ENCODE measurements around the gene AP3B2.

AP3B2 gene

DNA sequence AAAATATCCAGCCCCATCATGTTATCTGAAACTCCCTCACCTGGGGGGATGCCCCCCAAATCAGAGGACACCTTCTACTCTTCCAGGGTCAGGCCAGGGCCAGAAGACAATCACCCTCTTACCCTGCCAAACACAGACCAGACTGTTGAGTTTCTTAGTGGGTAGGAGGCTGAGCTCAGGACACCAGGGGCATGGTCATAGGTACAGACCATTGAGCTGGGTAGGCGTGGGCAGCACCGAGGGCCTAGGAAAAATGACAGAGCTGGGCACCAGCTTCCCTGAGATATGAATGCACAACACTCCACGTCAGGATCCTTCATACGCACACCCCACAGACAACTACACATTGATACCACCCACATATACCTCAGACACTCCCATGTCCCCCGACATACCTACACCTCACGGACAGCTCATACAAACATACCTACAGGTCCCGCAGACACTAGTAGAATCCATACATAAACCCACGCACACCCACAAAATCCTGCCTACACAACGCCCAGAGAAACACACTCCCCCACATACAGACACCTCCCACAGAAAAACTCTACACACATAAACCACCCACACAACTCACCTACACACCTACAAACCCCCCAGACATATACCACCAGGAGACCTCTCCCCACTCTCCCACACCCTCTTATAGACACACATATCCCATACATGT is 11.8 kb downstream of the AP3B2 start:
- Histone ChIP-seq H3K9me3 (ENCODE audit: control insufficient read depth, insufficient read depth, low read length) (no peaks in the 10 kb centered on the region), H3K4me1 (ENCODE audit: control insufficient read depth, insufficient read depth, low read length) (peaks cover 3% of the 10 kb centered on the region; the same call in 1 of the 2 replicates), H3K4me3 (ENCODE audit: low read depth, low read length) (no peak overlapping the region), H3K27me3 (ENCODE audit: control insufficient read depth, insufficient read depth, low read length) (no peaks in the 10 kb centered on the region), H3K36me3 (ENCODE audit: control insufficient read depth, insufficient read depth, low read length) (no peaks in the 10 kb centered on the region), H3K9ac (ENCODE audit: low read depth, low read length) (no peak overlapping the region), H3K27ac (ENCODE audit: low read depth, low read length) (no peak overlapping the region)

DNA sequence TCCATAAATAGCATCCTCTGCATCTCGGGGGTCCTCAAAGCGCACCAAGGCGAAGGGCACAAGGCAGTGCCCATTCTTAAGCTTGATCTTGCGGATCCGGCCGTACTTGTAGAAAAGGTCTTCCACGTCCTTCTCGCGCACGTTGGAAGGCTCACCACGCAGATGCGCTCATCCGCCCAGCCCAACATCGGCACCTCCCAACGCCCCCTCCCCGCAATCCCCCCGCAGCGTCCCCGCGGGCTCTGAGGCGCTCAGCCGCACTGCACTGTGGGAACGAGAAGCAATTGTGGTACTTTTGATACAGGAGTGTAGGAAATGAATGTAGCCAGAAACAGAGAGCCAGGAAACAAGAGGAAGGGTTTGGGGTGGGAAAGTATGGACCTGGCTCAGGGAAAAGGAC is 17.5 kb downstream of the AP3B2 start:
- Histone ChIP-seq H3K36me3 (ENCODE audit: control insufficient read depth, insufficient read depth, low read length) (no peaks in the 10 kb centered on the region), H3K4me1 (ENCODE audit: control insufficient read depth, insufficient read depth, low read length) (no peaks in the 10 kb centered on the region), H3K4me3 (ENCODE audit: low read depth, low read length) (no peak overlapping the region), H3K27me3 (ENCODE audit: control insufficient read depth, insufficient read depth, low read length) (no peaks in the 10 kb centered on the region), H3K27ac (ENCODE audit: low read depth, low read length) (no peak overlapping the region), H3K9me3 (ENCODE audit: control insufficient read depth, insufficient read depth, low read length) (no peaks in the 10 kb centered on the region), H3K9ac (ENCODE audit: low read depth, low read length) (no peak overlapping the region)

DNA sequence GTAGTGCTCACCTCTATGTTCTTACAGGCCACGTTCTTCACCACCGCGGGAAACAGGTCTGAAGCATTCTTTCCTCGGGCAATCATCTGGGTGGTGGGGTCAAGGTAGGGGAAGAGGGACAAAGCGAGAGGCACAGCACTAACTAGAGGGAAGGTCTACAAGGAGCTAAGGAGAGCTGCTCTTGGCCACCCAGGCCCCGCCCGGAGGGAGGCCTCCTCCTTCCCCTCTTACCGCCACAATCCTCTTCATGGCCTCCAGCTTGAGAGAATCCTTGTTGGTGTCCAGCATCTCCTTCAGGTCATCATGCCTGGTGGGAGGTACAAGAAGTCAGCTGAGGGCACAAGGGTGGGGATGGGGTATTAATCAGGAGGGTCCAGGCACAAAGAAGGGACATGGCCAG is 20.5 kb downstream of the AP3B2 start:
- Histone ChIP-seq H3K9me3 (ENCODE audit: control insufficient read depth, insufficient read depth, low read length) (no peaks in the 10 kb centered on the region), H3K4me1 (ENCODE audit: control insufficient read depth, insufficient read depth, low read length) (no peaks in the 10 kb centered on the region), H3K4me3 (ENCODE audit: low read depth, low read length) (no peak overlapping the region), H3K36me3 (ENCODE audit: control insufficient read depth, insufficient read depth, low read length) (no peaks in the 10 kb centered on the region), H3K9ac (ENCODE audit: low read depth, low read length) (no peak overlapping the region), H3K27me3 (ENCODE audit: control insufficient read depth, insufficient read depth, low read length) (no peaks in the 10 kb centered on the region), H3K27ac (ENCODE audit: low read depth, low read length) (no peak overlapping the region)

GRCh38 chr15:82688691-82689090 is 21.0 kb downstream of the AP3B2 start:
- Histone ChIP-seq H3K9ac (ENCODE audit: low read depth, low read length) (no peak overlapping the region), H3K36me3 (ENCODE audit: control insufficient read depth, insufficient read depth, low read length) (no peaks in the 10 kb centered on the region), H3K27ac (ENCODE audit: low read depth, low read length) (no peak overlapping the region), H3K4me3 (ENCODE audit: low read depth, low read length) (no peak overlapping the region), H3K9me3 (ENCODE audit: control insufficient read depth, insufficient read depth, low read length) (no peaks in the 10 kb centered on the region), H3K27me3 (ENCODE audit: control insufficient read depth, insufficient read depth, low read length) (no peaks in the 10 kb centered on the region), H3K4me1 (ENCODE audit: control insufficient read depth, insufficient read depth, low read length) (no peaks in the 10 kb centered on the region)

- Histone ChIP-seq H3K9ac (ENCODE audit: low read depth, low read length) (peak overlapping the region; percentile 87; the same call in 1 of the 2 replicates), H3K4me1 (ENCODE audit: control insufficient read depth, insufficient read depth, low read length) (peaks cover 8% of the 10 kb centered on the region; the same call in 1 of the 2 replicates), H3K27me3 (ENCODE audit: control insufficient read depth, insufficient read depth, low read length) (peaks cover 5% of the 10 kb centered on the region), H3K4me3 (ENCODE audit: low read depth, low read length) (peak overlapping the region; percentile 80), H3K36me3 (ENCODE audit: control insufficient read depth, insufficient read depth, low read length) (no peaks in the 10 kb centered on the region), H3K27ac (ENCODE audit: low read depth, low read length) (no peak overlapping the region), H3K9me3 (ENCODE audit: control insufficient read depth, insufficient read depth, low read length) (no peaks in the 10 kb centered on the region)
These were observed 28.3 kb downstream of the AP3B2 start for GRCh38 chr15:82681371-82681770.

DNA sequence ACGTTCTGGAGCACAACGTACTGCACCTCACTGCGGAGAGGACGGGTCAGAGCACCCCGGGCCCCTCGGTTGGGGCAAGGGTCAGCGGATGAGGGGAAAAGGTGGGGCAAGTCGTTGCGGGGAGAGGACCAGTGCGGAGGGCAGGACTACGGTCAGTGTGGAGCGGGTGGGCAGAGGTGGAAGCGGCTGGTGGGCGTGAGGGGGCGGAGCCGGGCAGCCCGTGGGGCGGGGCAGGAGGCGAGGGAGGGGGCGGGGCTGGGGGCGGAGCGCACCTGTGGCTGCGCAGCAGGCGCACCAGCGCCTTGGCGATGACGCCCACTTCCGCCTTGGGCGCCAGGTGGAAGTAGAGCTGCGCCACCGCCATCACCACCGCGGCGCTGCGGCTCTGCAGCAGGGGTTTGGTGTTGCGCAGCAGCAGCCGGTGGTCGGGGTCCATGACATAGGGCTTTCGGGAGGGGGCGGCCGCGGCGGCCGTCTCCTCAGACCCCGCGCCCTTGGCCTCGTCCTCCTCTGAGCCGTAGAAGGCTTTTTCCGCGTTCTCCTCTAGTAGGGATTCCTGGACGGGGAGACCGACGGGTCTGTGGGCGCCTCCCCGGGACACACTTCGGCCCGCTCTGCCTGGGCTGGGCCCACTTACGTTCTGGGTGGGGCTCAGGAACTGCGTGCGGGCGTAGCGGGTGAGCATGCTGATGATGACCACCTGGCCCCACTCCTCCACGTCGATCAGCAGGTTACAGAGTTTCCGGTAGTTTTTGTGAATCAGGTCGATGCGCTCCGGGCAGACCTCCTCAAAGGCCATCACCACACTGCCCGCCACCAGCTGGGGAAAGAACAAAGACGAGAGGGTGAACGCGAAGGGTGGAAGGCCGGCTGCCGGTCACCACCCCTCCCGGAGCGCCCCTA is 29.2 kb downstream of the AP3B2 start:
- Histone ChIP-seq H3K36me3 (ENCODE audit: control insufficient read depth, insufficient read depth, low read length) (no peaks in the 10 kb centered on the region), H3K4me3 (ENCODE audit: low read depth, low read length) (peak overlapping the region; percentile 80), H3K9me3 (ENCODE audit: control insufficient read depth, insufficient read depth, low read length) (no peaks in the 10 kb centered on the region), H3K27ac (ENCODE audit: low read depth, low read length) (peak overlapping the region; percentile 65), H3K27me3 (ENCODE audit: control insufficient read depth, insufficient read depth, low read length) (peaks cover 5% of the 10 kb centered on the region), H3K9ac (ENCODE audit: low read depth, low read length) (peak overlapping the region; percentile 87), H3K4me1 (ENCODE audit: control insufficient read depth, insufficient read depth, low read length) (peaks cover 9% of the 10 kb centered on the region)

GRCh38 chr15:82679626-82680199 is 30.0 kb downstream of the AP3B2 start:
- H3K36me3 ChIP-seq (ENCODE audit: control insufficient read depth, insufficient read depth, low read length): no peaks in the 10 kb centered on the region
- H3K9me3 ChIP-seq (ENCODE audit: control insufficient read depth, insufficient read depth, low read length): no peaks in the 10 kb centered on the region
- peaks cover 11% of the 10 kb centered on the region for H3K4me1 ChIP-seq (ENCODE audit: control insufficient read depth, insufficient read depth, low read length)
- no peak overlapping the region; the same call in 1 of the 2 replicates for H3K9ac ChIP-seq (ENCODE audit: low read depth, low read length)
- H3K27ac ChIP-seq (ENCODE audit: low read depth, low read length): no peak overlapping the region
- peaks cover 5% of the 10 kb centered on the region for H3K27me3 ChIP-seq (ENCODE audit: control insufficient read depth, insufficient read depth, low read length)
- peak overlapping the region; percentile 80 for H3K4me3 ChIP-seq (ENCODE audit: low read depth, low read length)

DNA sequence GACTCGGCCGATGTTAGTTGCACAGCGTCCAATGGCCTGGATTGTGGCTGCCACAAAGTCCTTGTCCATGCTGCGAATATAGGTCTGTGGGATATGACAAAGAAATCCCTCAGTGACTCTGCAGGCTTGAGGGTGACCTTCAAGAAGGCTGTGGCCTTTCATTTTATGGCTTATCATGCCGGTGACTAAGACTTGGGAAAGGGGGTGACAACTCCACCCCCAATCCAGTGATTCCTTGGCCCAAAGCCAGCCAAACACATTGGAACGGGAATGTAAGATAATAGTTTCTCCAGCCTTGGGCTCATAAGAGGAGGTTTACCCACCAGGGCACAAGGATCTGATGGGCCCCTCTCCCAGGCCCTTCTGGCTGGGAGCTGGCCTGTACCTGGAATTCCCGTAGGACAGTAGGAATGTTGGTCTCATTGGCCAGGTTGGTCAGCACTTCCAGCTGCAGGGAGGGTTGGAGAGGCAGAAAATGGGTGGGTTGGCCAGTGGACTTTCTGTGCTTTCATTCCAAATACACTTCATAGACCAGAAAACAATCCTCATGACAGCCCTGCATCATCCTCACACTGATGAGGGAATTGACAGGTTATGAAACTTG is 31.9 kb downstream of the AP3B2 start:
- Histone ChIP-seq H3K4me1 (ENCODE audit: control insufficient read depth, insufficient read depth, low read length) (peaks cover 11% of the 10 kb centered on the region), H3K9ac (ENCODE audit: low read depth, low read length) (no peak overlapping the region), H3K27me3 (ENCODE audit: control insufficient read depth, insufficient read depth, low read length) (peaks cover 5% of the 10 kb centered on the region), H3K9me3 (ENCODE audit: control insufficient read depth, insufficient read depth, low read length) (no peaks in the 10 kb centered on the region), H3K27ac (ENCODE audit: low read depth, low read length) (no peak overlapping the region), H3K36me3 (ENCODE audit: control insufficient read depth, insufficient read depth, low read length) (no peaks in the 10 kb centered on the region), H3K4me3 (ENCODE audit: low read depth, low read length) (no peak overlapping the region)

DNA sequence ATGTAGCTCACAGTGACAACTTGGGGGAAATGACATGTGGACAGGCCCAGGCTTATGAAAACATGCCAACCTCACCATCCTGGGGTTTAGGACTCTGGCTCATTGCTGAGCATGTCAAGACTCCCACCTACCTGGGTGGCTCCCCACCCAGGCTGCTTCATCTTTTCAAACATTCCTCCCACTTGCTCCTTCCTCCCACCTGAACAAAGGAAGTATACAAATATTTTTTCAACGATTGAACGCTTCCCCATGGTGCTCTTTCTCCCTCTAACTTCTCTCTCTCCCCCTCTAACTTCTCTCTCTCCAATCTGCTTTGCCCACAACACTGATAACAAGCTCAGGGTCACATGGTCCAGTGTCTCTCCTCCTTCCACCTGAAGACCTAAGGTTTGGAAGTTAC is 34.8 kb downstream of the AP3B2 start:
- H3K27ac ChIP-seq (ENCODE audit: low read depth, low read length): no peak overlapping the region
- no peak overlapping the region for H3K4me3 ChIP-seq (ENCODE audit: low read depth, low read length)
- peaks cover 4% of the 10 kb centered on the region for H3K27me3 ChIP-seq (ENCODE audit: control insufficient read depth, insufficient read depth, low read length)
- H3K36me3 ChIP-seq (ENCODE audit: control insufficient read depth, insufficient read depth, low read length): no peaks in the 10 kb centered on the region
- no peaks in the 10 kb centered on the region for H3K9me3 ChIP-seq (ENCODE audit: control insufficient read depth, insufficient read depth, low read length)
- H3K9ac ChIP-seq (ENCODE audit: low read depth, low read length): no peak overlapping the region
- peaks cover 3% of the 10 kb centered on the region; the same call in 1 of the 2 replicates for H3K4me1 ChIP-seq (ENCODE audit: control insufficient read depth, insufficient read depth, low read length)

- H3K9me3 ChIP-seq (ENCODE audit: control insufficient read depth, insufficient read depth, low read length): no peaks in the 10 kb centered on the region
- no peak overlapping the region for H3K4me3 ChIP-seq (ENCODE audit: low read depth, low read length)
- peaks cover 3% of the 10 kb centered on the region; the same call in 1 of the 2 replicates for H3K4me1 ChIP-seq (ENCODE audit: control insufficient read depth, insufficient read depth, low read length)
- H3K9ac ChIP-seq (ENCODE audit: low read depth, low read length): no peak overlapping the region
- H3K36me3 ChIP-seq (ENCODE audit: control insufficient read depth, insufficient read depth, low read length): no peaks in the 10 kb centered on the region
- no peaks in the 10 kb centered on the region for H3K27me3 ChIP-seq (ENCODE audit: control insufficient read depth, insufficient read depth, low read length)
- H3K27ac ChIP-seq (ENCODE audit: low read depth, low read length): no peak overlapping the region
These were observed 39.0 kb downstream of the AP3B2 start for GRCh38 chr15:82670699-82671098.
